Esophagus squamous epithelium (tissue), 4 donors: ENCODE measurements around the gene ATMIN.

Source experiments
- POLR2A ChIP-seq, 4 donors: fragments of 450-650 bp; IDR thresholded peaks; one replicate each; pipeline ENCODE4 v1.6.1; 2017; ENCODE audit warnings: antibody characterized with exemption in 4 of 4, mild to moderate bottlenecking in 4 of 4, moderate library complexity in 3 of 4
- TF ChIP-seq, protein P1 (sequence below), 6 experiments: fragments of 450-650 bp in 4 of 6; fragments of 200-600 bp in 2 of 6; sonication (generic) in 2 of 6; IDR thresholded peaks; one replicate each; pipeline ENCODE4 v1.5.1; 2016 to 2019; ENCODE audit warnings: antibody characterized with exemption in 6 of 6, mild to moderate bottlenecking in 4 of 6, moderate library complexity in 4 of 6

DNA sequence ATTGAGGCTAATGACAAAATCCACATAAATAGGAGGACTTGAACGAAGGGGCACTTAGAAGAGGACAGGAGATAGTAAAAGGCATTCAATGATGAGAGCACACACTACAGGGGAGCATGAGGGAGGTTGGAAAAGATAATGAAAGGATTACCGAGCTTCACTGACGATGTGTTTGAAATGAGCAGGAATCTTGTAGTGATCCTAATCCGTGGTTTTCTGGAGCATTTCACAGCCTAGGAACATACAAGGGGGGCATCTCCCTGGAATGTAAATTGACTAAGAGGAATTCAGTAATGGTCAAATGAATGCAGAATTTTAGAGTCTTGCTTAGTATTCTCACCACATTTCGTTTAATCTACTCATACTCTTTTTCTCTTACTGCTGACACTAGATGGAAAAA lies 5.2 kb downstream of the ATMIN start:
- TF ChIP-seq, protein P1, sequence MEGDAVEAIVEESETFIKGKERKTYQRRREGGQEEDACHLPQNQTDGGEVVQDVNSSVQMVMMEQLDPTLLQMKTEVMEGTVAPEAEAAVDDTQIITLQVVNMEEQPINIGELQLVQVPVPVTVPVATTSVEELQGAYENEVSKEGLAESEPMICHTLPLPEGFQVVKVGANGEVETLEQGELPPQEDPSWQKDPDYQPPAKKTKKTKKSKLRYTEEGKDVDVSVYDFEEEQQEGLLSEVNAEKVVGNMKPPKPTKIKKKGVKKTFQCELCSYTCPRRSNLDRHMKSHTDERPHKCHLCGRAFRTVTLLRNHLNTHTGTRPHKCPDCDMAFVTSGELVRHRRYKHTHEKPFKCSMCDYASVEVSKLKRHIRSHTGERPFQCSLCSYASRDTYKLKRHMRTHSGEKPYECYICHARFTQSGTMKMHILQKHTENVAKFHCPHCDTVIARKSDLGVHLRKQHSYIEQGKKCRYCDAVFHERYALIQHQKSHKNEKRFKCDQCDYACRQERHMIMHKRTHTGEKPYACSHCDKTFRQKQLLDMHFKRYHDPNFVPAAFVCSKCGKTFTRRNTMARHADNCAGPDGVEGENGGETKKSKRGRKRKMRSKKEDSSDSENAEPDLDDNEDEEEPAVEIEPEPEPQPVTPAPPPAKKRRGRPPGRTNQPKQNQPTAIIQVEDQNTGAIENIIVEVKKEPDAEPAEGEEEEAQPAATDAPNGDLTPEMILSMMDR (IDR thresholded peaks at IDR 0.05): no peak
- no peak for TF ChIP-seq POLR2A (IDR thresholded peaks at IDR 0.05)
